OCI-LY1 (cell line): ENCODE data around the gene NEAT1.

Experiments
- CTCF ChIP-seq: fragments of 200-600 bp; sonication (generic), shearing (Covaris generic); IDR thresholded peaks from 2 replicates; pipeline ENCODE4 v1.5.1; 2017; ENCODE audit warnings: mild to moderate bottlenecking, antibody characterized with exemption, low read length, moderate library complexity, mixed read lengths
- EZH2 ChIP-seq: fragments of 200-600 bp; sonication (generic), shearing (Covaris generic); IDR thresholded peaks from 2 replicates; pipeline ENCODE4 v1.8.0; 2017; ENCODE audit warnings: borderline replicate concordance, mixed run types, mild to moderate bottlenecking, antibody characterized with exemption, low read length, moderate library complexity, mixed read lengths

GRCh38 chr11:65378928-65379638 lies 43.5 kb upstream of the NEAT1 start:
- TF ChIP-seq CTCF (no peak), EZH2 (no peak)
